ENCODE results near the gene STOML2.

GRCh38 chr9:35085078-35085477 lies 17.9 kb downstream of the STOML2 start:
- no peak for TF ChIP-seq POLR2AphosphoS5 (IDR thresholded peaks at IDR 0.05)
- no peak for TF ChIP-seq CTCF (IDR thresholded peaks at IDR 0.05)
- TF ChIP-seq EP300 (IDR thresholded peaks at IDR 0.05), result no peak
- TF ChIP-seq POLR2A (IDR thresholded peaks at IDR 0.05), result no peak
